Measurements from ENCODE around the gene AFF1. TPM values are rescaled to one million over a fixed set of nuclear protein-coding genes. Genes with fewer than 3 reads are reported as not detected.

The AFF1 gene
- total and polyA plus RNA-seq, 2 of the 4 experiments (the other 2 are of a cell fraction) = 7.0 to 9.6 TPM

DNA sequence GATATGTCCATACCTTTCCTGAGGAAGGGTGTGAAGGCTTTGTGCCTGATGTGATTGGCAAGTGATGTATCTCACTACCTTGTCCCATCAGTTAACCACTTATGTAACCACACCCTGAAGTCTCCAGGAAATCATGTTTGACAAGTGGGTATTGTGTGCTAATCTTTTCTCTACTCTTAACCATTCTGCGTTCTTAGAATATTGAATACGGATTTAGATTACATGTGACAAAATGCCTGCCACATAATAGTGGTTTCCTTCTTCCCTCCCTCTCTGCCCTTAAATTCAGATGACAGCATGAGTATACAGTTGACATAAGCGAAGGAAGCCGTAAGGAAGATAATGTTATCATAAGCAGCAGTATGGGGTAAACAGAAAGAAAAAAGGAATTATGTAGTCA, 177.3 kb downstream of the AFF1 start:
- POLR2A ChIA-PET (ENCODE audit: unreplicated experiment) = no interaction called here
- in situ Hi-C loops (cut with MboI; ENCODE audit: low sequenced_read_pairs) = loop anchor here (25.0 kb wide), 1 partner anchor 625 kb away; no protein-coding TSS in a partner anchor
- intact Hi-C loops (cut with micrococcal nuclease) = no loop called here

More for the DNA sequence above, 177.3 kb downstream of the AFF1 start:
- CTCF ChIA-PET = no interaction called here
- peaks cover 2% of the 10 kb centered on the region for H3K9me1 ChIP-seq (ENCODE audit: insufficient read depth, low read length)
- H3K9ac ChIP-seq (ENCODE audit: low read depth, low read length) = no peak overlapping the region
- peaks cover 18% of the 10 kb centered on the region for H3K36me3 ChIP-seq (ENCODE audit: control insufficient read depth, insufficient read depth, low read length)
- WGBS, 2 experiments (ENCODE audit: extremely low coverage in 2 of 2, insufficient read length in 1 of 2) = no CpG with 5 or more reads among the region's 4 CpGs
- DNase-seq = peak; percentile 62
- peaks cover 8% of the 10 kb centered on the region for H3K4me1 ChIP-seq (ENCODE audit: control insufficient read depth, insufficient read depth, low read length)
- H4K8ac ChIP-seq (ENCODE audit: low read depth in 2 of 2, low read length in 2 of 2) = no peak overlapping the region
- no peak overlapping the region for H3K4me3 ChIP-seq (ENCODE audit: insufficient read depth, low read depth, low read length)
- H2AK9ac ChIP-seq (replicated peaks; ENCODE audit: low read depth, low read length, poor library complexity) = no peak overlapping the region
- H3K9me3 ChIP-seq (ENCODE audit: control insufficient read depth, insufficient read depth, low read length) = no peaks in the 10 kb centered on the region
- no peak overlapping the region for H3K27ac ChIP-seq (ENCODE audit: insufficient read depth, low read length)
- 0 out of 2 replicates have a peak overlapping the region, but pooled peaks have one; percentile 2 for H3K14ac ChIP-seq (replicated peaks; ENCODE audit: low read depth, low read length)
- H2BK5ac ChIP-seq (ENCODE audit: low read depth, low read length, poor library complexity, severe bottlenecking) = no peak overlapping the region
- H3K18ac ChIP-seq (ENCODE audit: low read depth, low read length) = peak overlapping the region; percentile 83; the same call in 1 of the 2 replicates
- no peak overlapping the region for H3K4ac ChIP-seq (ENCODE audit: low read depth, low read length)
- no peak overlapping the region for H4K91ac ChIP-seq (ENCODE audit: insufficient read depth, low read depth, low read length)
- no peak overlapping the region for H2BK20ac ChIP-seq (ENCODE audit: low read depth, low read length)
- no peak overlapping the region for H2AFZ ChIP-seq (replicated peaks; ENCODE audit: low read length, poor library complexity)
- BruUV-seq (replicated peaks) = no TSS peak
- H2BK15ac ChIP-seq (ENCODE audit: low read depth, low read length) = no peak overlapping the region; the same call in 2 of the 3 replicates
- H3K27me3 ChIP-seq (ENCODE audit: control insufficient read depth, insufficient read depth, low read length) = no peaks in the 10 kb centered on the region
- TF ChIP-seq RAD21 (IDR thresholded peaks at IDR 0.05; ENCODE audit: low read length) (no peak), MAFK (IDR thresholded peaks at IDR 0.05; ENCODE audit: low read depth, low read length) (no peak), MAZ (IDR thresholded peaks at IDR 0.05; ENCODE audit: borderline replicate concordance, low read depth, low read length) (no peak), CHD1 (IDR thresholded peaks at IDR 0.05; ENCODE audit: low read depth, low read length) (no peak), RFX5 (IDR thresholded peaks at IDR 0.05; ENCODE audit: low read depth, low read length) (no peak), BHLHE40 (IDR thresholded peaks at IDR 0.05; ENCODE audit: low read depth, low read length) (no peak), NFE2L2 (IDR thresholded peaks at IDR 0.05; ENCODE audit: low read depth, low read length) (no peak), MXI1 (IDR thresholded peaks at IDR 0.05; ENCODE audit: borderline replicate concordance, low read depth, low read length) (no peak), SMC3 (IDR thresholded peaks at IDR 0.05; ENCODE audit: low read depth, low read length) (no peak), POLR2A (IDR thresholded peaks at IDR 0.05; ENCODE audit: low read depth, low read length) (no peak)
- TF ChIP-seq, protein P1, sequence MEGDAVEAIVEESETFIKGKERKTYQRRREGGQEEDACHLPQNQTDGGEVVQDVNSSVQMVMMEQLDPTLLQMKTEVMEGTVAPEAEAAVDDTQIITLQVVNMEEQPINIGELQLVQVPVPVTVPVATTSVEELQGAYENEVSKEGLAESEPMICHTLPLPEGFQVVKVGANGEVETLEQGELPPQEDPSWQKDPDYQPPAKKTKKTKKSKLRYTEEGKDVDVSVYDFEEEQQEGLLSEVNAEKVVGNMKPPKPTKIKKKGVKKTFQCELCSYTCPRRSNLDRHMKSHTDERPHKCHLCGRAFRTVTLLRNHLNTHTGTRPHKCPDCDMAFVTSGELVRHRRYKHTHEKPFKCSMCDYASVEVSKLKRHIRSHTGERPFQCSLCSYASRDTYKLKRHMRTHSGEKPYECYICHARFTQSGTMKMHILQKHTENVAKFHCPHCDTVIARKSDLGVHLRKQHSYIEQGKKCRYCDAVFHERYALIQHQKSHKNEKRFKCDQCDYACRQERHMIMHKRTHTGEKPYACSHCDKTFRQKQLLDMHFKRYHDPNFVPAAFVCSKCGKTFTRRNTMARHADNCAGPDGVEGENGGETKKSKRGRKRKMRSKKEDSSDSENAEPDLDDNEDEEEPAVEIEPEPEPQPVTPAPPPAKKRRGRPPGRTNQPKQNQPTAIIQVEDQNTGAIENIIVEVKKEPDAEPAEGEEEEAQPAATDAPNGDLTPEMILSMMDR (conservative IDR thresholded peaks at IDR 0.05; ENCODE audit: low read depth, low read length) = no peak
- TF ChIP-seq, protein P2, sequence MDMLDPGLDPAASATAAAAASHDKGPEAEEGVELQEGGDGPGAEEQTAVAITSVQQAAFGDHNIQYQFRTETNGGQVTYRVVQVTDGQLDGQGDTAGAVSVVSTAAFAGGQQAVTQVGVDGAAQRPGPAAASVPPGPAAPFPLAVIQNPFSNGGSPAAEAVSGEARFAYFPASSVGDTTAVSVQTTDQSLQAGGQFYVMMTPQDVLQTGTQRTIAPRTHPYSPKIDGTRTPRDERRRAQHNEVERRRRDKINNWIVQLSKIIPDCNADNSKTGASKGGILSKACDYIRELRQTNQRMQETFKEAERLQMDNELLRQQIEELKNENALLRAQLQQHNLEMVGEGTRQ (IDR thresholded peaks at IDR 0.05; ENCODE audit: low read depth, low read length) = no peak
- dilution Hi-C loops (cut with HindIII; ENCODE audit: low sequenced_read_pairs, unreplicated experiment) = no loop called here
- no peaks in the 10 kb centered on the region for H4K20me1 ChIP-seq (ENCODE audit: insufficient read depth, low read length)
- H4K5ac ChIP-seq (ENCODE audit: low read depth, low read length) = peak overlapping the region; percentile 19; the same call in 1 of the 2 replicates
- peak overlapping the region; percentile 34; the same call in 1 of the 2 replicates for H3K4me2 ChIP-seq (ENCODE audit: low read depth, low read length)
- peak overlapping the region; percentile 3; the same call in 1 of the 2 replicates for H2BK120ac ChIP-seq (ENCODE audit: low read depth, low read length)
- peak; percentile 46 for ATAC-seq (ENCODE audit: low read depth)
- no peak overlapping the region for H3K23ac ChIP-seq (ENCODE audit: low read depth, low read length)
- no peak overlapping the region for H3K56ac ChIP-seq (ENCODE audit: extremely low read depth, insufficient read depth, low read length)
- H2AK5ac ChIP-seq (ENCODE audit: low read depth, low read length) = peak overlapping the region; percentile 13; the same call in 1 of the 2 replicates
- peaks cover 16 to 20% of the 10 kb centered on the region in 2 experiments; a peak in 3 of 4 replicates for H3K79me1 ChIP-seq (ENCODE audit: low read depth in 1 of 2, low read length in 2 of 2)

Data from IMR-90 (cell line).